NK-92 (cell line): ENCODE results near the gene PDCD2.
"Not testable (repeated sequence)": the region's sequence is repeated elsewhere in the genome, so short reads cannot be mapped to it uniquely, and the experiment has no call there.

Experiments
- DNase-seq: peaks from one replicate; lab custom pipeline; 2025; ENCODE audit not compliant: unreplicated experiment; lab: John Stamatoyannopoulos, UW

Gene PDCD2

GRCh38 chr6:170552765-170553533 is 31.5 kb downstream of the PDCD2 start, which contains the start of gene PSMB1:
Gene PSMB1 (minus strand): TSS chr6:170553307. CDS start chr6:170553242, 65 bp downstream.
- DNase-seq: peak; percentile 20

GRCh38 chr6:170545405-170545804 is 39.0 kb downstream of the PDCD2 start:
- DNase-seq: no peak

- DNase-seq: no peak
Measured at GRCh38 chr6:170542031-170542719, 42.3 kb downstream of the PDCD2 start.

DNA sequence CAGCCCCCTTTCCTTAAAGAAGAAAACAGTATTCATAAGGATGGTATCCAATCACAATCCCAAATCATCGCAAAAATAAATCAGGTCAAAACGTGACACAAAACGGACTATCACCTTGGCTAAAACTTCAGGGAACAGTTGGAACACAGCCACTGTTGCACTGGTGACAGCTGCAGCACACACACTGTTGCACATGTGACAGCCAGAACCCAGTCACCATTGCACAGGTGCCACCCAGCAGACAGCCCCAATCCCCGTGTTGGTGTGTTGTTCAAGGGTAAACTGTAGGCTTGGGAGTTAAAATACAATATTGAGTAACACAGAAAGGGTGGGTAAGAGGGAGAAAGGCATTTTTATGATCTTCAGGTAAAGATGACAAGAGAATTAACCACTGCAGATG is 47.1 kb downstream of the PDCD2 start:
- no peak for DNase-seq

DNA sequence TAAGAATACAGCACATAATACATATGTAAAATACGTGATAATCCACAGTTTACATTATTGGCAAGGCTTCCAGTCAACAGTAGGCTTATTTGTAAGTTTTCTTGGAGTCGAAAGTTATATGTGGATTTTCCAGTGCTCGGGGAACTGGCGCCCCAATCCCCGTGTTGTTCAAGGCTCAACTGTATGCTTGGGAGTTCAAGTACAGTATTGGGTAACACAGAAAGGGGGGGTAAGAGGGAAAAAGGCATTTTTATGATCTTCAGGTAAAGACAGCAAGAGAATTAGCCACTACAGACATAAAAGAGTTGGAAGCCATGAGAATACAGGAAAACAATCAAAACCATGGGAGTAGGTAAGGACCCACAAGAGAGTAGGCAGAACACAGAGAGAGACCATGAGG is 47.8 kb downstream of the PDCD2 start:
- no peak for DNase-seq

DNA sequence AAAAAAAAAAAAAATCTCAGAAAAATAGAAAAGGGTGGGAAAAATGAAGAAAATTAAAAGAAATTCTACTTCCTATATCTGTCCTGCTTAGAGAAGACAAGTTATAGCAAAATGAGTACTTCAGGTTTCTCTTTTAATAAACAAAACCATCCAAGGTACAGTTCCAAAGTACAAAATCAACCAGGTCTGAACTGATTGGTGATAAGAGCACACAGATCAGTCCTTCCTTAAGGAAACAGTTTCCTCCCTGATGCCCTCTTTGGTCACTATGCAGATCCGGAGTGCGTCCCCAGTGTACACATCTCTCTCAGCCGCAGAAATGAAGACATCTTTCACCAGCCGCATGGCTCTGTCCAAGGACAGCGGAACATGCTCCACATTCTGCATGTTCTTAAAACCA is 49.4 kb downstream of the PDCD2 start:
- no peak for DNase-seq

- DNase-seq: no peak
Measured at GRCh38 chr6:170533792-170534191, 50.6 kb downstream of the PDCD2 start.

DNA sequence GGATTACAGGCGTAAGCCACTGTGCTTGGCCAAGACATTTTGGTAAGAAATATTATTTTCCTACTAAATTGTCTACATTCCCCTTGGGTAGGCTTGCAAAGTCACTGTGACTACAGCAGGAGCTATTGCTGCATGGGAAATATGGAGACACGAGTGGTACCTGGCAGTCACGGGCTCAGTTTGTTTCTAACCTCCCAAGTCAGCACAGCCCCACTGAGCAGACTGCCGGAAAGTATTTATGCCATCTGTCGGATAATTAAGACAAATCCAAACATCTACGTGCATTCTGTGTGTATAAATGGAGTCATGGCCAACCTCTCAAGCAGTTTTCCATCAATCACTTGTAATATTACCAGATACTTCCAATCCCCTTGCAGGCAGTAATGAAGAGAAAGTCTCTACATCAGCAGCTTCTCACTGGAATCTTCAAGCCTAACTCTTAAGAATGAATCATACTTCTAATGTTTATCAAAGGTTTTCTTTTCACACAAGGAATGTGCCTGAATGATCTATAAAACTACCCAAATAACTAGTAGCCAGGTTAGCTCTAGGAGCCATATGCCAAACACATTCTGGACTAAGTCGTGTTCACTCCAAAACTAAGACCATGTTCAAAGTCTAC is 51.5 kb downstream of the PDCD2 start:
- DNase-seq: no peak

DNA sequence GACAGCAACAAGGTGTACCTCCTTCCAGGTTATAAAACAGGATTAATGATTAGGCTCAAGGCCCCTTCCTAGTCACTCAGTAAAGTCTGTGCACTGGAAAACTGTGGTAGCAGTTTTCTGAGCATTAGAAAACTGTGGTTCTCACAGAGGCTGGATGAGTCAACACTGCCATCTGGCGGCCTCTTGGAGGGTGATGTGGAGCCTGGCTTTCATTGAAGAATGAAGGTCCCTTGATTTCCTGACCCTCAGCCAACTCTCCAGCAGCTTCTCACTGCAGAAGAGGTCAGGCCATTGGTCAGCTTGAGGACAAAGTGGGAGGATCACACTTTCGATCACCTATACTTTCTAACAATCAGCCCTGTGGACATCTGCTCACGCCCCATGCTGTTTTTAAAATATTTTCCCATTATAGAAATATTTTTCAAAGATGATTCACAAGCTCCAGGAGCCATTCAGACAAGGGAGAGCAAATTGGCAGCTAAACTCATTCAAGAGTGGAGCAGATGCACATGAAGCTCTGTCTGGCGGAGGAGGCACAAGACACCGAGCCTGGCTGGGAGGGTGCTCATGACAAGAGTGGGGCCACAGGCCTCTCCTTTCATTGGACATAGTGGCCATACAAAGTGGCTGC is 54.5 kb downstream of the PDCD2 start:
- DNase-seq: no peak

DNA sequence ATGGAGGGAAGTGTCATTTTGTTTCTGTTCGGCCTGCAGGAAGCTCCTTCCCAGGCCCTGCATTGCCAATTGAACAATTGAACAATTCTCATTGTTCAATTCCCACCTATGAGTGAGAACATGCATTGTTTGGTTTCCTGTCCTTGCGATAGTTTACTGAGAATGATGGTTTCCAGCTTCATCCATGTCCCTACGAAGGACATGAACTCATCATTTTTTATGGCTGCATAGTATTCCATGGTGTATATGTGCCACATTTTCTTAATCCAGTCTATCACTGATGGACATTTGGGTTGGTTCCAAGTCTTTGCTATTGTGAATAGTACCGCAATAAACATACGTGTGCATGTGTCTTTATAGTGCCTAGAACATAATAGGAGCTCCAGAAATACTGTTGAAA is 56.4 kb downstream of the PDCD2 start:
- DNase-seq: not testable (repeated sequence)

GRCh38 chr6:170525795-170526194 is 58.6 kb downstream of the PDCD2 start:
- no peak for DNase-seq
